ENCODE measurements around the gene FNDC11.

- no peak for TF ChIP-seq CTCF (IDR thresholded peaks at IDR 0.05 in 8 of 11, conservative IDR thresholded peaks at IDR 0.05 in 3 of 11)
- no peak for TF ChIP-seq POLR2AphosphoS5 (IDR thresholded peaks at IDR 0.05)
These were observed 7.1 kb downstream of the FNDC11 start for GRCh38 chr20:63560856-63561609.
